Small intestine (tissue), 7 donors: ENCODE measurements around the gene PPP1R12A. TPM values are rescaled to one million over a fixed set of nuclear protein-coding genes. Genes with fewer than 3 reads are reported as not detected.

Experiments used
- DNase-seq, 2 donors: peaks; one replicate each; pipeline versions ENCODE4 v3.0.0 to v3.0.0-alpha.2; 2013
- FAIRE-seq: peaks from 2 replicates; lab custom pipeline; 2012; peaks lifted over from hg19 to GRCh38; lab: Jason Lieb, UNC
- H3K27ac ChIP-seq, 3 donors: one replicate each; pipeline ENCODE4 v1.5.1; 2013; ENCODE audit warnings: low read length in 2 of 3, mild to moderate bottlenecking in 2 of 3, control low read depth in 1 of 3, inconsistent platforms in 1 of 3, low read depth in 1 of 3, moderate library complexity in 1 of 3
- H3K27me3 ChIP-seq, 3 donors: one replicate each; pipeline ENCODE4 v1.6.1; 2013; ENCODE audit warnings: low read length in 3 of 3, inconsistent platforms in 1 of 3; ENCODE audit not compliant: control insufficient read depth in 3 of 3, insufficient read depth in 3 of 3
- H3K36me3 ChIP-seq, 3 donors: one replicate each; pipeline ENCODE4 v1.6.1; 2013; ENCODE audit warnings: low read length in 3 of 3, inconsistent platforms in 1 of 3, low read depth in 1 of 3, mild to moderate bottlenecking in 1 of 3, moderate library complexity in 1 of 3; ENCODE audit not compliant: control insufficient read depth in 3 of 3, insufficient read depth in 2 of 3
- H3K4me1 ChIP-seq, 3 donors: one replicate each; pipeline ENCODE4 v1.6.1; 2013; ENCODE audit warnings: low read length in 2 of 3, inconsistent platforms in 1 of 3, low read depth in 1 of 3, mild to moderate bottlenecking in 1 of 3, moderate library complexity in 1 of 3; ENCODE audit not compliant: control insufficient read depth in 3 of 3, insufficient read depth in 2 of 3
- H3K4me3 ChIP-seq, 3 donors: one replicate each; pipeline ENCODE4 v1.5.1; 2013; ENCODE audit warnings: low read length in 3 of 3, control low read depth in 1 of 3, inconsistent platforms in 1 of 3, low read depth in 1 of 3, mild to moderate bottlenecking in 1 of 3, moderate library complexity in 1 of 3
- H3K9me3 ChIP-seq, 2 donors: one replicate each; pipeline ENCODE4 v1.6.1; 2013; ENCODE audit warnings: low read depth in 1 of 2, low read length in 1 of 2; ENCODE audit not compliant: control insufficient read depth in 2 of 2, insufficient read depth in 1 of 2
- WGBS, 3 donors: extraction: QIAGEN DNeasy Blood & Tissue Kit; methylation state at CpG; one replicate each; pipeline ENCODE4 v1.1.7; 2013; 5-methylcytosine and 5-hydroxymethylcytosine counted together
- polyA plus RNA-seq, 4 donors: library from polyadenylated mRNA; stranded (reverse) in 3 of 4; unstranded in 1 of 4; fragments of 200-250 nt in 3 of 4; fragments of 120-200 nt in 1 of 4; gene quantifications; one replicate each; pipeline versions ENCODE4 v1.2.1 to v1.2.3, GENCODE V29; 2013
- donor health status: healthy with polysubstance abuse.
- donor health status: control.
- donor health status: control.
- donor health status: Bipolar disorder and iron deficiency.
- donor health status: healthy.

The PPP1R12A gene
- polyA plus RNA-seq, 4 donors: 16.7 to 103 (median 46.5) TPM

- Histone ChIP-seq H3K27me3 (no peaks in the 10 kb centered on the region), H3K4me3 (no peak overlapping the region), H3K9me3 (no peaks in the 10 kb centered on the region), H3K4me1 (no peaks in the 10 kb centered on the region), H3K36me3 (peaks cover 0 to 5% (median 4%) of the 10 kb centered on the region in 3 donors), H3K27ac (no peak overlapping the region)
- DNase-seq (no peak), FAIRE-seq (no peak)
- WGBS, 3 donors: 73 to 92% (median 90%) methylated on average over 3 of the region's 3 CpGs
Measured at GRCh38 chr12:79775355-79776027, 159.4 kb downstream of the PPP1R12A start.

GRCh38 chr12:79773896-79774295 is 161.0 kb downstream of the PPP1R12A start:
- no peak overlapping the region for H3K27ac ChIP-seq
- H3K27me3 ChIP-seq: no peaks in the 10 kb centered on the region
- DNase-seq (no peak), FAIRE-seq (no peak)
- H3K36me3 ChIP-seq: peaks cover 0 to 2% (median 0%) of the 10 kb centered on the region in 3 donors
- no peak overlapping the region for H3K4me3 ChIP-seq
- no peaks in the 10 kb centered on the region for H3K9me3 ChIP-seq
- H3K4me1 ChIP-seq: no peaks in the 10 kb centered on the region

- H3K4me1 ChIP-seq: no peaks in the 10 kb centered on the region
- H3K36me3 ChIP-seq: no peaks in the 10 kb centered on the region
- DNase-seq (no peak), FAIRE-seq (no peak)
- no peaks in the 10 kb centered on the region for H3K9me3 ChIP-seq
- no peak overlapping the region for H3K4me3 ChIP-seq
- no peaks in the 10 kb centered on the region for H3K27me3 ChIP-seq
- WGBS, 3 donors: 83 to 88% (median 87%) methylated on average over 2 of the region's 2 CpGs
- H3K27ac ChIP-seq: no peak overlapping the region
Measured at GRCh38 chr12:79769860-79770485, 164.9 kb downstream of the PPP1R12A start.

- 79 to 93% (median 93%) methylated on average over 5 of the region's 5 CpGs for WGBS, 3 donors
- no peak overlapping the region for H3K4me3 ChIP-seq
- H3K27ac ChIP-seq: no peak overlapping the region
Measured at GRCh38 chr12:79769189-79769859, 165.6 kb downstream of the PPP1R12A start.

GRCh38 chr12:79766705-79767464 is 168.0 kb downstream of the PPP1R12A start:
- no peak overlapping the region for H3K4me3 ChIP-seq
- 85 to 94% (median 90%) methylated on average over 3 of the region's 3 CpGs for WGBS, 3 donors
- H3K9me3 ChIP-seq: no peaks in the 10 kb centered on the region
- H3K27me3 ChIP-seq: no peaks in the 10 kb centered on the region
- no peak overlapping the region for H3K27ac ChIP-seq
- no peaks in the 10 kb centered on the region for H3K4me1 ChIP-seq
- DNase-seq: no peak
- FAIRE-seq: no peak
- no peaks in the 10 kb centered on the region for H3K36me3 ChIP-seq

More at GRCh38 chr12:79769189-79769859, 165.6 kb downstream of the PPP1R12A start:
- H3K9me3 ChIP-seq: no peaks in the 10 kb centered on the region
- no peaks in the 10 kb centered on the region for H3K36me3 ChIP-seq
- no peaks in the 10 kb centered on the region for H3K4me1 ChIP-seq
- no peaks in the 10 kb centered on the region for H3K27me3 ChIP-seq
- no peak for DNase-seq
- no peak for FAIRE-seq

GRCh38 chr12:79765157-79765556 is 169.7 kb downstream of the PPP1R12A start:
- DNase-seq (no peak), FAIRE-seq (no peak)
- WGBS, 3 donors: 73 to 100% (median 97%) methylated on average over 1 of the region's 1 CpG
- H3K27me3 ChIP-seq: no peaks in the 10 kb centered on the region
- no peak overlapping the region for H3K4me3 ChIP-seq
- no peaks in the 10 kb centered on the region for H3K4me1 ChIP-seq
- H3K9me3 ChIP-seq: no peaks in the 10 kb centered on the region
- H3K27ac ChIP-seq: no peak overlapping the region
- H3K36me3 ChIP-seq: no peaks in the 10 kb centered on the region

GRCh38 chr12:79764641-79765040 is 170.3 kb downstream of the PPP1R12A start:
- no peak overlapping the region for H3K4me3 ChIP-seq
- no peaks in the 10 kb centered on the region for H3K27me3 ChIP-seq
- no peak for FAIRE-seq
- 79 to 87% (median 86%) methylated on average over 3 of the region's 3 CpGs for WGBS, 3 donors
- H3K36me3 ChIP-seq: no peaks in the 10 kb centered on the region
- no peaks in the 10 kb centered on the region for H3K4me1 ChIP-seq
- no peaks in the 10 kb centered on the region for H3K9me3 ChIP-seq
- no peak for DNase-seq
- H3K27ac ChIP-seq: no peak overlapping the region

- peaks cover 0 to 3% of the 10 kb centered on the region in 2 donors for H3K9me3 ChIP-seq
- no peak overlapping the region for H3K4me3 ChIP-seq
- FAIRE-seq: no peak
- no peaks in the 10 kb centered on the region for H3K4me1 ChIP-seq
- DNase-seq: no peak
- H3K27me3 ChIP-seq: no peaks in the 10 kb centered on the region
- WGBS, 3 donors: 77 to 82% (median 81%) methylated on average over 5 of the region's 5 CpGs
- H3K36me3 ChIP-seq: no peaks in the 10 kb centered on the region
- H3K27ac ChIP-seq: no peak overlapping the region
Measured at GRCh38 chr12:79763766-79764452, 171.0 kb downstream of the PPP1R12A start.
